Effector CD4-positive, alpha-beta T cell (primary cell): ENCODE results near the gene RPS8.
"Not testable (repeated sequence)": the region's sequence is repeated elsewhere in the genome, so short reads cannot be mapped to it uniquely, and the experiment has no call there.

ENCODE experiments used
- DNase-seq: peaks from one replicate; pipeline ENCODE4 v3.0.0-alpha.2; 2020

RPS8 gene

GRCh38 chr1:44803312-44804095 is 28.2 kb downstream of the RPS8 start:
- DNase-seq, result no peak

GRCh38 chr1:44805311-44806024 is 30.1 kb downstream of the RPS8 start:
- no peak for DNase-seq

GRCh38 chr1:44806025-44806703 is 30.8 kb downstream of the RPS8 start:
- no peak for DNase-seq

GRCh38 chr1:44806704-44807363 is 31.5 kb downstream of the RPS8 start, which contains the start of gene DYNLT4:
Gene DYNLT4, minus strand, starts transcription at chr1:44807351. Its CDS starts 683 bp downstream, at chr1:44806668.
- no peak for DNase-seq

GRCh38 chr1:44807364-44808062 is 32.2 kb downstream of the RPS8 start:
- peak; percentile 94 for DNase-seq

GRCh38 chr1:44808063-44808937 is 33.0 kb downstream of the RPS8 start, which contains the start of gene BTBD19:
Gene BTBD19, plus strand, starts transcription at chr1:44808523. Its CDS starts 298 bp downstream, at chr1:44808821.
- no peak for DNase-seq

GRCh38 chr1:44808938-44809917 is 33.9 kb downstream of the RPS8 start:
- DNase-seq, result peak; percentile 86

- peak; percentile 28 for DNase-seq
Observed at GRCh38 chr1:44810101-44810761, 34.9 kb downstream of the RPS8 start.

- not testable (repeated sequence) for DNase-seq
Observed at GRCh38 chr1:44810762-44811105, 35.4 kb downstream of the RPS8 start.

GRCh38 chr1:44811234-44811633 is 35.9 kb downstream of the RPS8 start:
- DNase-seq, result no peak

GRCh38 chr1:44812822-44813543 is 37.6 kb downstream of the RPS8 start:
- DNase-seq, result no peak

GRCh38 chr1:44815926-44816325 is 40.6 kb downstream of the RPS8 start:
- not testable (repeated sequence) for DNase-seq

GRCh38 chr1:44817307-44817706 is 42.0 kb downstream of the RPS8 start:
- no peak for DNase-seq

- DNase-seq, result no peak
Observed at GRCh38 chr1:44817771-44818495, 42.6 kb downstream of the RPS8 start.

- DNase-seq, result no peak
Observed at GRCh38 chr1:44819196-44819607, 43.9 kb downstream of the RPS8 start.

- peak; percentile 73 for DNase-seq
Observed at GRCh38 chr1:44819608-44820327, 44.4 kb downstream of the RPS8 start.
